Tibial artery (tissue), 4 donors: ENCODE data around the gene AP2A1.

ENCODE experiments used
- DNase-seq, 2 donors: peaks; one replicate each; pipeline ENCODE4 v3.0.0-alpha.2; 2019
- H3K27ac ChIP-seq, 2 donors: fragments of 200-600 bp; sonication (generic) in 1 of 2; 1 replicate in 1 of 2; 2 replicates in 1 of 2; pipeline ENCODE4 v1.5.1; 2018 to 2019; ENCODE audit warnings: mild to moderate bottlenecking in 1 of 2
- H3K27me3 ChIP-seq, 2 donors: fragments of 200-600 bp; sonication (generic) in 1 of 2; one replicate each; pipeline versions ENCODE4 v1.5.1 to v1.6.0; 2016 to 2019
- H3K36me3 ChIP-seq, 3 donors: fragments of 200-600 bp; sonication (generic) in 2 of 3; one replicate each; pipeline ENCODE4 v1.5.1; 2016 to 2019; ENCODE audit warnings: mild to moderate bottlenecking in 2 of 3
- H3K4me1 ChIP-seq, 4 donors: fragments of 200-600 bp; sonication (generic) in 2 of 4; 1 replicate in 3 of 4; 2 replicates in 1 of 4; pipeline ENCODE4 v1.5.1; 2016 to 2019
- H3K4me3 ChIP-seq, 2 donors: fragments of 200-600 bp; sonication (generic) in 1 of 2; 1 replicate in 1 of 2; 2 replicates in 1 of 2; pipeline ENCODE4 v1.5.1; 2018 to 2019; ENCODE audit warnings: mild to moderate bottlenecking in 2 of 2
- H3K9me3 ChIP-seq, 3 donors: fragments of 200-600 bp; sonication (generic) in 1 of 3; one replicate each; pipeline ENCODE4 v1.5.1; 2016 to 2019
- intact Hi-C: fragments of 100-400 bp; cut with DNase I; formaldehyde crosslinking; loops from one replicate; pipeline ENCODE4 v1.15.0; 2023; ENCODE audit warnings: low total_unique reads
- TF ChIP-seq, protein P1 (sequence below), 2 experiments: fragments of 200-600 bp in 1 of 2; fragments of 450-650 bp in 1 of 2; IDR thresholded peaks; one replicate each; pipeline ENCODE4 v1.5.1; 2017 to 2019; ENCODE audit warnings: antibody characterized with exemption in 2 of 2, mild to moderate bottlenecking in 1 of 2, moderate library complexity in 1 of 2

AP2A1 gene

DNA sequence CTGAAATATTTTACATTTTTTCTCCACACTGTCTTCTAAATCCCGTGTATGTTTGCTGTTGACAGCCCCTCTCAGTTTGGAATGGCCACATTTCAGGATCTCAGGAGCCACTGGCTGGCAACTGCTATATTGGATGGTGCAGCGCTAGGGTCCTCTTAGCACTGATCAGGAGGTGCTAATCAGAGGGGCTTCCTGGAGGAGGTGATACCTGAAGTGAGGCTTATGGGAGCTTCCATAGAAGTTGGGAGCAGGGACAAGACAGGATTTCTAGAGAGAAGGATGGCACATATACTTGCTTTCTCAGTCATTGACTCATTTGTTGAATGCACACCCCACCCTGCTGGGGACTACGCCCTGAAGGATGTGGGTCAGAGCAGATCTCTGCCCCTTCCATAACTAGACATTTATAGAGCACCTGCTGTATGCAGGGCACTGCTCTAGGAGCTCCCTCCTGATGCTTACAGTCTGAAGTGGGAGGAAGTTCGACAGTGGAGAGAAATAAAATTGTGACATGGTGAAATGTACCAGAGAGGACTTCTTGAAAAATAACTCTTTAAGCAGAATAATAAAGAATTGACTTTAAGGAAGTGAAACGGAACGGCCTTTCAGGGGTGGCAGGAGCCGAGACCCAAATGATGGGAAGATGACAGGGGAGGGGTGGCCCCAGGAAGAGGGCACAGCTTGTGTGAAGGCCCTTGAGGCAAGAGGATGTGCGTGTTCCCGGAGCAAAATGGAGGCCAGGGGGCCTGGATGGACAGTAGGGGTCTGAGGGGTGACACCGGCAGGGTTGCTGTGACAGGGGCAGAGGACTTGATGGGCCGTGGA is 13.1 kb downstream of the AP2A1 start:
- TF ChIP-seq, protein P1, sequence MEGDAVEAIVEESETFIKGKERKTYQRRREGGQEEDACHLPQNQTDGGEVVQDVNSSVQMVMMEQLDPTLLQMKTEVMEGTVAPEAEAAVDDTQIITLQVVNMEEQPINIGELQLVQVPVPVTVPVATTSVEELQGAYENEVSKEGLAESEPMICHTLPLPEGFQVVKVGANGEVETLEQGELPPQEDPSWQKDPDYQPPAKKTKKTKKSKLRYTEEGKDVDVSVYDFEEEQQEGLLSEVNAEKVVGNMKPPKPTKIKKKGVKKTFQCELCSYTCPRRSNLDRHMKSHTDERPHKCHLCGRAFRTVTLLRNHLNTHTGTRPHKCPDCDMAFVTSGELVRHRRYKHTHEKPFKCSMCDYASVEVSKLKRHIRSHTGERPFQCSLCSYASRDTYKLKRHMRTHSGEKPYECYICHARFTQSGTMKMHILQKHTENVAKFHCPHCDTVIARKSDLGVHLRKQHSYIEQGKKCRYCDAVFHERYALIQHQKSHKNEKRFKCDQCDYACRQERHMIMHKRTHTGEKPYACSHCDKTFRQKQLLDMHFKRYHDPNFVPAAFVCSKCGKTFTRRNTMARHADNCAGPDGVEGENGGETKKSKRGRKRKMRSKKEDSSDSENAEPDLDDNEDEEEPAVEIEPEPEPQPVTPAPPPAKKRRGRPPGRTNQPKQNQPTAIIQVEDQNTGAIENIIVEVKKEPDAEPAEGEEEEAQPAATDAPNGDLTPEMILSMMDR (IDR thresholded peaks at IDR 0.05), result no peak
- Histone ChIP-seq H3K4me3 (no peak overlapping the region), H3K36me3 (peaks cover 18 to 46% (median 44%) of the 10 kb centered on the region in 3 donors), H3K27ac (no peak overlapping the region), H3K4me1 (no peaks in the 10 kb centered on the region), H3K9me3 (no peaks in the 10 kb centered on the region), H3K27me3 (no peaks in the 10 kb centered on the region)
- no peak for DNase-seq
- intact Hi-C loops, result no loop called here

DNA sequence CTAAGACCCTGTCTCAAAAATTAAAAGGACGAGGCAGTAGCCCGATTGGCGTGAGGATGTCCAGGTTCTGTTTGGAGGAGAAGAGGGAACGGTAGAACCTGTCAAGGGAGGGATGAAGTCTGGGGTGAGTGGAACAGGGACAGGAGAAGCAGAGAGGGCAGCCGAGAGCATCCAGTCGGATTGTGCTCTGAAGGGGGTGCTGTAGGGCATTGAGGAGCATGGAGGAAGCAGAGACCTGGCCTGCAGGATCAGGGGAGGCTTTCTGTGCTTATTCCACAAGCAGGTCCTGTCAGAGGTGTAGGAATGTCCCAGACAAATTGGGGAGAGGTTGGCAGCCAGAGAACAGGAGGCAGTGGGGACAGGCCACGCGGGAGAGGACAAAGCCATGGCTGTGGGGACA is 14.1 kb downstream of the AP2A1 start:
- DNase-seq, result no peak
- intact Hi-C loops, result no loop called here
- Histone ChIP-seq H3K4me3 (no peak overlapping the region), H3K4me1 (no peaks in the 10 kb centered on the region), H3K27ac (no peak overlapping the region), H3K9me3 (no peaks in the 10 kb centered on the region), H3K36me3 (peaks cover 18 to 49% (median 36%) of the 10 kb centered on the region in 3 donors), H3K27me3 (no peaks in the 10 kb centered on the region)
- TF ChIP-seq, protein P1 (IDR thresholded peaks at IDR 0.05), result no peak

DNA sequence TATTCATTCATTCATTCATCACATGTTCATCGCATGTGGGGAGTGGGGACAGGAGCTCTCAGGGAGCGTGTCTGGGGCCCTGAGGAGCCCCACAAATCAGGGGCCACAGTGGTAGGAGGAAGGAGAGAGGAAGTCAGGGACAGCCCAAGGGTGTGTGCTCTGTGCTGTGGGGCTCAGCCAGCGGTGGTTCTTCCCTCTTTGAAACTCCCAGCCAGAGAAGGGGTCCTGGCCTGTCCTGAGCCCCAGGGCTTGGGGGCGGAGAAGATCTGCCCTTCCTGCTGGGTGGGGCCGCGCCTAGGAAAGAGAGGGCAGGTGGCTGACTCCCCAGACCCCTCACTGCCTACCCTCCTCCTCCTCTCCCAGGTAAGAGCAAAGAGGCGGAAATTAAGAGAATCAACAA is 14.6 kb downstream of the AP2A1 start:
- H3K27ac ChIP-seq, result no peak overlapping the region
- intact Hi-C loops, result no loop called here
- no peaks in the 10 kb centered on the region for H3K4me1 ChIP-seq
- H3K27me3 ChIP-seq, result no peaks in the 10 kb centered on the region
- no peaks in the 10 kb centered on the region for H3K9me3 ChIP-seq
- TF ChIP-seq, protein P1 (IDR thresholded peaks at IDR 0.05), result no peak
- peak in 1 of 2 donors; percentile 54 for DNase-seq
- no peak overlapping the region for H3K4me3 ChIP-seq
- peaks cover 18 to 50% (median 31%) of the 10 kb centered on the region in 3 donors for H3K36me3 ChIP-seq

DNA sequence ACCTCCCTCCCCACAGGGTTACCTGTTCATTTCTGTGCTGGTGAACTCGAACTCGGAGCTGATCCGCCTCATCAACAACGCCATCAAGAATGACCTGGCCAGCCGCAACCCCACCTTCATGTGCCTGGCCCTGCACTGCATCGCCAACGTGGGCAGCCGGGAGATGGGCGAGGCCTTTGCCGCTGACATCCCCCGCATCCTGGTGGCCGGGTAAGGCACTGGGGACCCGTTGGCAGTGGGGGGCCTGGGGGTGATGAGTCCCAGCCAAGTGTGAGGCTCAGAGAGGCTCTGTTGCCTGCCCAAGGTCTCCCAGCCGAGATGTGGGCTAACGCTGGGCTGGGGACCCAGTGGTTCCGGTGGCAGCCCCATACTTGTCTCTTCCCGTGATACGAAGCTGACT is 15.7 kb downstream of the AP2A1 start:
- Histone ChIP-seq H3K4me1 (peaks cover 0 to 4% (median 0%) of the 10 kb centered on the region in 4 donors), H3K27ac (no peak overlapping the region), H3K27me3 (no peaks in the 10 kb centered on the region), H3K4me3 (no peak overlapping the region), H3K36me3 (peaks cover 20 to 59% (median 32%) of the 10 kb centered on the region in 3 donors), H3K9me3 (no peaks in the 10 kb centered on the region)
- no peak for DNase-seq
- intact Hi-C loops, result no loop called here
- TF ChIP-seq, protein P1 (IDR thresholded peaks at IDR 0.05), result no peak

DNA sequence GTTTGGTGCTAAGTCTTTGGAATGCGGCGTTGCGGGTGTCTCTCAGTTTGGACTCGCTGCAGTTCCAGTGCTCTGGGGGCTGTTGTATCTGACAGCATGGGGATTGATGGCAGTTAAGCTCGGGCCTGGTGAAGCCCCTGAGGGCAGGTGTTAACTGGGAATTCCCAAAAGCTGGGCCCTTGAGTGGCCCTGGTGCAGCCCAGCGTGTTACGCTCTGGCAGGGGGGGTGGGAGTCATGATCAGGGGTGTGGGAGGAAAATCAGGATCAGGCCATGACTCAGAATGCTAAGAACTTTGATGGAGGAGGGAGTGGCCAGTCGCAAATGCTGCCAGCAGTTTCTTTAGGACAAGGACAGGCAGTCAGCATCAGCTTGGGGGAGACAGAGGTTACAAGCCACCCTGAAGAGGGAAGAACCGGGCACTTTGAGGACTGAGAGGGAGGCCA is 19.6 kb downstream of the AP2A1 start:
- TF ChIP-seq, protein P1 (IDR thresholded peaks at IDR 0.05), result no peak
- intact Hi-C loops, result no loop called here
- no peaks in the 10 kb centered on the region for H3K27me3 ChIP-seq
- H3K36me3 ChIP-seq, result peaks cover 24 to 96% (median 58%) of the 10 kb centered on the region in 3 donors
- H3K27ac ChIP-seq, result peak overlapping the region; percentile 2 to 5
- no peaks in the 10 kb centered on the region for H3K9me3 ChIP-seq
- peaks cover 0 to 4% (median 0%) of the 10 kb centered on the region in 4 donors for H3K4me1 ChIP-seq
- no peak overlapping the region for H3K4me3 ChIP-seq
- DNase-seq, result peak; percentile 51 to 69
